Panc1 (cell line): ENCODE measurements around the gene LRRC31. TPM values are rescaled to one million over a fixed set of nuclear protein-coding genes. Genes with fewer than 3 reads are reported as not detected.

Experiments used
- ATAC-seq: fragments of 200-7000 bp; cut with Tn5 transposase; 2 replicates; pipeline ENCODE4 v1.9.1; 2020; ENCODE audit warnings: mild to moderate bottlenecking, moderate library complexity
- BruUV-seq: library from RNA; stranded (reverse); fragments of 400-500 nt; replicated peaks from 2 replicates; lab custom pipeline; 2021; lab: Mats Ljungman, UMichigan
- CTCF ChIA-PET: fragments of 300-600 bp; sonication (Branson Sonifier 250); formaldehyde crosslinking; loops from one replicate; lab custom pipeline; 2022; ENCODE audit warnings: antibody characterized with exemption; lab: Charles Lee
- POLR2A ChIA-PET: fragments of 300-600 bp; sonication (Branson Sonifier 250); formaldehyde crosslinking; loops from one replicate; lab custom pipeline; 2022; ENCODE audit warnings: antibody characterized with exemption; lab: Charles Lee
- DNase-seq: peaks from one replicate; pipeline ENCODE4 v3.0.0-alpha.2; 2010; ENCODE audit warnings: low read depth, low spot score
- H3K27ac ChIP-seq: 2 replicates; pipeline ENCODE4 v1.5.1; 2011; ENCODE audit warnings: mild to moderate bottlenecking, low read length, inconsistent platforms
- H3K27me3 ChIP-seq: fragments of 200-500 bp; sonication (Bioruptor generic); 2 replicates; pipeline ENCODE4 v1.6.0; 2014; ENCODE audit warnings: low read length, inconsistent platforms; ENCODE audit not compliant: control insufficient read depth, insufficient read depth
- H3K36me3 ChIP-seq: fragments of 200-500 bp; sonication (Bioruptor generic); 2 replicates; pipeline ENCODE4 v1.5.1; 2014; ENCODE audit warnings: inconsistent platforms, mild to moderate bottlenecking, low read length, moderate library complexity; ENCODE audit not compliant: control insufficient read depth, insufficient read depth
- H3K4me1 ChIP-seq: 2 replicates; pipeline ENCODE4 v1.5.1; 2011; ENCODE audit warnings: inconsistent platforms, mild to moderate bottlenecking, low read length, moderate library complexity; ENCODE audit not compliant: control insufficient read depth, insufficient read depth
- H3K4me3 ChIP-seq, 2 experiments: 2 replicates each; pipeline ENCODE4 v1.5.1; 2011 to 2012; ENCODE audit warnings: low read depth in 2 of 2, low read length in 2 of 2, mild to moderate bottlenecking in 2 of 2, inconsistent platforms in 1 of 2, moderate library complexity in 1 of 2
- H3K9me3 ChIP-seq: fragments of 200-500 bp; sonication (Bioruptor generic); 2 replicates; pipeline ENCODE4 v1.5.1; 2014; ENCODE audit warnings: low read depth, mild to moderate bottlenecking, inconsistent platforms, low read length, moderate library complexity; ENCODE audit not compliant: control insufficient read depth, insufficient read depth
- POLR2AphosphoS5 ChIP-seq: IDR thresholded peaks from 2 replicates; pipeline ENCODE4 v1.6.1; 2012; ENCODE audit warnings: mild to moderate bottlenecking, low read depth, low read length, moderate library complexity
- SIN3A ChIP-seq: IDR thresholded peaks from 2 replicates; pipeline ENCODE4 v1.6.1; 2012; ENCODE audit warnings: low read depth, mild to moderate bottlenecking, low read length, moderate library complexity, borderline replicate concordance; ENCODE audit not compliant: insufficient read depth
- TCF7L2 ChIP-seq: IDR thresholded peaks from 2 replicates; pipeline ENCODE4 v1.6.1; 2011; ENCODE audit warnings: mild to moderate bottlenecking, low read depth, low read length, inconsistent platforms
- in situ Hi-C: cut with HindIII; loops from 2 replicates; pipeline ENCODE4 v1.10.0; 2016; ENCODE audit warnings: low sequenced_read_pairs, low pct_unique_long_range_greater_than_20kb
- intact Hi-C: fragments of 100-400 bp; cut with micrococcal nuclease; formaldehyde crosslinking; loops from one replicate; pipeline ENCODE4 v1.10.0; 2022; ENCODE audit not compliant: unreplicated experiment
- total RNA-seq: library from RNA; stranded (reverse); gene quantifications from one replicate; pipeline ENCODE4 v1.2.1, GENCODE V29; 2021; ENCODE audit not compliant: unreplicated experiment
- TF ChIP-seq, protein P1 (sequence below), 2 experiments: IDR thresholded peaks; 2 replicates each; pipeline ENCODE4 v1.6.1; 2011 to 2012; ENCODE audit warnings: low read depth in 2 of 2, control low read depth in 1 of 2, low read length in 1 of 2, mild to moderate bottlenecking in 1 of 2, moderate library complexity in 1 of 2; ENCODE audit not compliant: insufficient read depth in 1 of 2
- TF ChIP-seq, protein P2 (sequence below): fragments of 450-650 bp; IDR thresholded peaks from 2 replicates; pipeline ENCODE4 v1.5.1; 2017; ENCODE audit warnings: mild to moderate bottlenecking

The LRRC31 gene
- total RNA-seq, 1 experiment from 2014 or later, result not detected

DNA sequence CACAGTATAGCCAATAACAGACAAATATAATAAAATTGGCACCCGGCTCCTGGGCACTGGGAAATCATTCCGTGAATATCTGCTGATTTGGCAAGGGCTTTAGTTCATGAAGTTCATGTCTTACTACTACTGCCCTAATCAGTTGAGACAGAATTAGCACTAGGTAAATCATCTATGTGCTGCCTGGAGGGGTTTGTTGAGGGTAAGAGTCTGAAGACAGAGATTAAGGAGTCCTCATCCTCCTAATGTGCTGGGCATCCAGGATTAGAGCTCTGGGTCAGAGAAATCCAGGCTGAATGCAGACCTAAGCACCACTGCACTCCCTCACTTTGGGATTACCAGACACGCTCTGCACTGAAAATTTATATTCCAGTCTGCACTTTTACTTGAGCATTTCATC is 43.6 kb upstream of the LRRC31 start:
- no peaks in the 10 kb centered on the region for H3K9me3 ChIP-seq
- no peak for ATAC-seq
- no peaks in the 10 kb centered on the region for H3K4me1 ChIP-seq
- H3K27me3 ChIP-seq, result peaks cover 8% of the 10 kb centered on the region
- H3K36me3 ChIP-seq, result no peaks in the 10 kb centered on the region
- H3K27ac ChIP-seq, result no peak overlapping the region
- TF ChIP-seq TCF7L2 (no peak), SIN3A (no peak), POLR2AphosphoS5 (no peak)
- TF ChIP-seq, protein P1, sequence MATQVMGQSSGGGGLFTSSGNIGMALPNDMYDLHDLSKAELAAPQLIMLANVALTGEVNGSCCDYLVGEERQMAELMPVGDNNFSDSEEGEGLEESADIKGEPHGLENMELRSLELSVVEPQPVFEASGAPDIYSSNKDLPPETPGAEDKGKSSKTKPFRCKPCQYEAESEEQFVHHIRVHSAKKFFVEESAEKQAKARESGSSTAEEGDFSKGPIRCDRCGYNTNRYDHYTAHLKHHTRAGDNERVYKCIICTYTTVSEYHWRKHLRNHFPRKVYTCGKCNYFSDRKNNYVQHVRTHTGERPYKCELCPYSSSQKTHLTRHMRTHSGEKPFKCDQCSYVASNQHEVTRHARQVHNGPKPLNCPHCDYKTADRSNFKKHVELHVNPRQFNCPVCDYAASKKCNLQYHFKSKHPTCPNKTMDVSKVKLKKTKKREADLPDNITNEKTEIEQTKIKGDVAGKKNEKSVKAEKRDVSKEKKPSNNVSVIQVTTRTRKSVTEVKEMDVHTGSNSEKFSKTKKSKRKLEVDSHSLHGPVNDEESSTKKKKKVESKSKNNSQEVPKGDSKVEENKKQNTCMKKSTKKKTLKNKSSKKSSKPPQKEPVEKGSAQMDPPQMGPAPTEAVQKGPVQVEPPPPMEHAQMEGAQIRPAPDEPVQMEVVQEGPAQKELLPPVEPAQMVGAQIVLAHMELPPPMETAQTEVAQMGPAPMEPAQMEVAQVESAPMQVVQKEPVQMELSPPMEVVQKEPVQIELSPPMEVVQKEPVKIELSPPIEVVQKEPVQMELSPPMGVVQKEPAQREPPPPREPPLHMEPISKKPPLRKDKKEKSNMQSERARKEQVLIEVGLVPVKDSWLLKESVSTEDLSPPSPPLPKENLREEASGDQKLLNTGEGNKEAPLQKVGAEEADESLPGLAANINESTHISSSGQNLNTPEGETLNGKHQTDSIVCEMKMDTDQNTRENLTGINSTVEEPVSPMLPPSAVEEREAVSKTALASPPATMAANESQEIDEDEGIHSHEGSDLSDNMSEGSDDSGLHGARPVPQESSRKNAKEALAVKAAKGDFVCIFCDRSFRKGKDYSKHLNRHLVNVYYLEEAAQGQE (IDR thresholded peaks at IDR 0.05; ENCODE audit: insufficient read depth in 1 of 2, low read depth in 2 of 2, low read length in 1 of 2), result no peak
- TF ChIP-seq, protein P2, sequence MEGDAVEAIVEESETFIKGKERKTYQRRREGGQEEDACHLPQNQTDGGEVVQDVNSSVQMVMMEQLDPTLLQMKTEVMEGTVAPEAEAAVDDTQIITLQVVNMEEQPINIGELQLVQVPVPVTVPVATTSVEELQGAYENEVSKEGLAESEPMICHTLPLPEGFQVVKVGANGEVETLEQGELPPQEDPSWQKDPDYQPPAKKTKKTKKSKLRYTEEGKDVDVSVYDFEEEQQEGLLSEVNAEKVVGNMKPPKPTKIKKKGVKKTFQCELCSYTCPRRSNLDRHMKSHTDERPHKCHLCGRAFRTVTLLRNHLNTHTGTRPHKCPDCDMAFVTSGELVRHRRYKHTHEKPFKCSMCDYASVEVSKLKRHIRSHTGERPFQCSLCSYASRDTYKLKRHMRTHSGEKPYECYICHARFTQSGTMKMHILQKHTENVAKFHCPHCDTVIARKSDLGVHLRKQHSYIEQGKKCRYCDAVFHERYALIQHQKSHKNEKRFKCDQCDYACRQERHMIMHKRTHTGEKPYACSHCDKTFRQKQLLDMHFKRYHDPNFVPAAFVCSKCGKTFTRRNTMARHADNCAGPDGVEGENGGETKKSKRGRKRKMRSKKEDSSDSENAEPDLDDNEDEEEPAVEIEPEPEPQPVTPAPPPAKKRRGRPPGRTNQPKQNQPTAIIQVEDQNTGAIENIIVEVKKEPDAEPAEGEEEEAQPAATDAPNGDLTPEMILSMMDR, result no peak
- BruUV-seq, result no TSS peak
- ChIA-PET CTCF (no interaction called here), POLR2A (no interaction called here)
- DNase-seq, result no peak
- H3K4me3 ChIP-seq, result no peak overlapping the region
- intact Hi-C loops, result no loop called here
- in situ Hi-C loops, result no loop called here

DNA sequence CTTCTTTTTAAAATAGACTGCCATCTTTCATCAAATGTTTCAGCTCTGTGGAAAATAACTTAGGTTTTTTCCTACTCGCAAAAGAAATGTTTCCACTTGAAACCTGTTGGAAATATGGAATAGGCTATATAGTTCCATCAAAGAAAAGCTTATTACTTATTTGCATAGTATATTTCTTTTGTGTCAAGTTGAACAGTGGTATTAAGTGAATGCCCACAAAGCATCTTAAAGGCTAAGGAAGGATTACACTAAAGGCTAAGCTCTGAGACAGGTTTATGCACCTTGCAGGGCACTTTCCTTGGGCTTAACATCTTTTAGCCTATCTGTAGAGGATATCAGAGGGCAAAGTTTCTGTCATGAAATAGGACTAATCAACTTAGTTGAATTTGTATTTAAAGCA is 41.5 kb upstream of the LRRC31 start, which contains the start of gene SAMD7:
Gene SAMD7 (plus strand): TSS at position 301 of the 400 bp plus-strand sequence. CDS start 7,927 bp downstream, outside the sequence.
- intact Hi-C loops (no loop called here), in situ Hi-C loops (no loop called here)
- H3K36me3 ChIP-seq, result no peaks in the 10 kb centered on the region
- no peak within 1 kb of the TSS for H3K4me3 ChIP-seq
- no peak for DNase-seq
- POLR2A ChIA-PET, result no interaction called here
- no TSS peak for BruUV-seq
- CTCF ChIA-PET, result no interaction called here
- H3K27me3 ChIP-seq, result peaks cover 11% of the 10 kb centered on the region
- TF ChIP-seq SIN3A (no peak), POLR2AphosphoS5 (no peak), TCF7L2 (no peak)
- TF ChIP-seq, protein P1 (IDR thresholded peaks at IDR 0.05; ENCODE audit: insufficient read depth in 1 of 2, low read depth in 2 of 2, low read length in 1 of 2), result no peak
- TF ChIP-seq, protein P2, result no peak
- no peaks in the 10 kb centered on the region for H3K9me3 ChIP-seq
- H3K27ac ChIP-seq, result no peak within 1 kb of the TSS
- no peak for ATAC-seq
- H3K4me1 ChIP-seq, result no peaks in the 10 kb centered on the region
